ENCODE data around the gene SLC22A23.

DNA sequence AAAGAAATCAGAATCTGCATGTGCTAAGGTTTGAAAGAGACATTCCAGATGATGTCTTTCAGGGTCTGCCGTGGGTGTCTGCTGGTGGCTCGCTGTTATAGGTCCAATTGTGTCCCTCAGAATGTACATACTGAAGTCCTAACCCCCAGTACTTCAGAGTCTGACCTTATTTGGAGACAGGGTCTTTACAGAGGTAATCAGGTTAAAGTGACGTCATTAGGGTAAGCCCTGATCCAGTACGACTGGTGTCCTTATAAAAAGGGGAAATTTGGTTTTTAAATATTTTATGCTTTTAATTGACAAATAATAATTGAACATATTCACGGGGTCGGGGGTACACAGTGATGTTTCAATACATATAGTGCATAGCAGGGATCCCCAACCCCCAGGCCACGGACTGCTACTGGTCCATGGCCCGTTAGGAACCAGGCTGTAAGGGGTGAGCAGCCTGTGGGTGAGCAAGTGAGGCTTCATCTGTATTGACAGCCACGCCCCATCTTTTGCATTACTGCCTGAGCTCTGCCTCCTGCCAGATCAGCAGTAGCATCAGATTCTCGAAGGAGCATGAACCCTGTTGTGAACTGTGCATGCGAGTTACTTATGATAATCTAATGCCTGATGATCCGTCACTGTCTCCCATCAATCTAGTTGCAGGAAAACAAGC lies 33.2 kb upstream of the SLC22A23 start:
- TF ChIP-seq POLR2AphosphoS5 (IDR thresholded peaks at IDR 0.05; ENCODE audit: borderline replicate concordance, low read depth, low read length) (no peak), EZH2 (IDR thresholded peaks at IDR 0.05) (no peak)

Data from SK-N-MC (cell line).